ENCODE results near the gene TEX52.
"Not testable (repeated sequence)": the region's sequence is repeated elsewhere in the genome, so short reads cannot be mapped to it uniquely, and the experiment has no call there.

TEX52 gene

GRCh38 chr12:2857021-2857431 lies at the start of gene TEX52:
Gene TEX52, minus strand, starts transcription at chr12:2857039. Its CDS starts 13 bp downstream, at chr12:2857026.
- DNase-seq = no peak

- no peak for DNase-seq
Observed at GRCh38 chr12:2904260-2904659, 47.4 kb upstream of the TEX52 start.

- DNase-seq = no peak
Observed at GRCh38 chr12:2902272-2902880, 45.5 kb upstream of the TEX52 start.

DNA sequence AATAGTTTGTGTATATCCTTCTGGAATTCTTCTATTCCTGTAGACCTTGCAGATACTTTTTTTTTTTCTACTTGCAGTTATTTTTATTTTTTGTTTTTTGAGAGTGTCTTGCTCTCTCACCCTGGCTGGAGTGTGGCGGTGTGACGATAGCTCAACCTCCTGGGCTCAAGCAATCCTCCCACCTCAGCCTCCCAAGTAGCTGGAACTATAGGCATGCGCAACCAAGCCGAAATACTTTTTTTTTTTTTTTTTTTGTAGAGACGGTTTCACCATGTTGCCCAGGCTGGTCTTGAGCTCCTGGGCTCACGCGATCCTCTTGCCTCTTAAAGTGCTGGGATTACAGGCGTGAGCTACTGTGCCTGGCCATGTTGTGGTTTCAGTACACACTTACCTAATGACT lies 43.8 kb upstream of the TEX52 start:
- DNase-seq = no peak

- no peak for DNase-seq
Observed at GRCh38 chr12:2897418-2897817, 40.6 kb upstream of the TEX52 start.

- no peak for DNase-seq
Observed at GRCh38 chr12:2895511-2895910, 38.7 kb upstream of the TEX52 start.

DNA sequence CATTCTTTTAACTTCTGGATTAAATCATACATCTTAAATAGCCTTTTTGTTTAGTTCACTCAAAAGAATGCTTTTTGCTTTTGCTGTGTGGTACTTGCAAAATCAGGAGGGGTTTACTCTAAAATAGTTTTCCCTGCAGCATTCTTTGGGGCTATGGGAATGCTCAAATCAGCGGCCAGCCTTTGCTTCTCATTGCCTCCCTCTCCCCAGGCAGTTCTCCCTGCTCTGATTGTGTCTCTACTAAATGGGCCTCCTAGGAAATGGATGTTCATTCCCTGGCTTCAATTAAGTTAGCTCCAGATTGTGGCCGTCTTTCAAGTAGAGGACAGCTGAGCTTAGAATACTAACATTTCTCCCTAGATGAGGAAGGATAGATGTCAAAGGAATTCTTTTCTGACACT lies 38.2 kb upstream of the TEX52 start:
- no peak for DNase-seq

DNA sequence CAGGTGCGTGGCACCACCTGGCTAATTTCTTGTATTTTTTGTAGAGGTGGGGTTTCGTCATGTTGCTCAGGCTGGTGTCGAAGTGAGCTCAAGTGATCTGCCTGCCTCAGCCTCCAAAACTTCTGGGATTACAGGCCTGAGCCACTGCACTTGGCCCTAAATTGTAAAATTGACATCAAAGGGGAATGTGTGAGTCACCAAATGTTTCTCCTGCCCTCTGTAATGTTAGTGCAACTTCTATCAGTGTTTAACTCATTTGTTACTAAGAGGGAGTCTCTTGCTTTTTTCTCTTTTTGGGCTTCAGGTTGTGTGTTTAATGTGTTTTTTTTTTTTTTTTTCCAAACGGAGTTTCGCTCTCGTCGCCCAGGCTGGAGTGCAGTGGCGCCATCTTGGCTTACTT lies 36.2 kb upstream of the TEX52 start:
- DNase-seq = no peak

- DNase-seq = no peak
Observed at GRCh38 chr12:2892246-2892645, 35.4 kb upstream of the TEX52 start.

- no peak for DNase-seq
Observed at GRCh38 chr12:2891240-2892053, 34.6 kb upstream of the TEX52 start.

GRCh38 chr12:2890388-2891239 lies 33.8 kb upstream of the TEX52 start, which contains the start of gene TULP3:
Gene TULP3, plus strand, starts transcription at chr12:2890891. Its CDS starts 57 bp downstream, at chr12:2890948.
- peak; percentile 93 for DNase-seq

DNA sequence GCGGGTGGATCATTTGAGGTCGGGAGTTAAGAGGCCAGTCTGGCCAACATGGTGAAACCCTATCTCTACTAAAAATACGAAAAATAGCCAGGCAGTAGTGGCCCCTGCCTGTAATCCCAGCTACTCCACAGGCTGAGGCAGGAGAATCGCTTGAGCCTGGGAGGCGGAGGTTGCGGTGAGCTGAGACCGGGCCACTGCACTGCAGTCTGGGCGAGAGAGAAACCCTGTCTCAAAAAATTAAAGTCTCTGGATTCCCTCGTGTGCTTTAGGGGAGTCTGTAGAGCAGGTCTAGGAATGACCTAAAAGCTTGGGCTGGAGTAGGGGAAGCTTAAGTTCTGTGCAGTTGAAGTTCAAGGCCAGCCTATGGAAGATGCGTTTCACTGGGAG lies 33.2 kb upstream of the TEX52 start:
- DNase-seq = no peak

- DNase-seq = no peak
Observed at GRCh38 chr12:2886768-2887450, 30.1 kb upstream of the TEX52 start.

DNA sequence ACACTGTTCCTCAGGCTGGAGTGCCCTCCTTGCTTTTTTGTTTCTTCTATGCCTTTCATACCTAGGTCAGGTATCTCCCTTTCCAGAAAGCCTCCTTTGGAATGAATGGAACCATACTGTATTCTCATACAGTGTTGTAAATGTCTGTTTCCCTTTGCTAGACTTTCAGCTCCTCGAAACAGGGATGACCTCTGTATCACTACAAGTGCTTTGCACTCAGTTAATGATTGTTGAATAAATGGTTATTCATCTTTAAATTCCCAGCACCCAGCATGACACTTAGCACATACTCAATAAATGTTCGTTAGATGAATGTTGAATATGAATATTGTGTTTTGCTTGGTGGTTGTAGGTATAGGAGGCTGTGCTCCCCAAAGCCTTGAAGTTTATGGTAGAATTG lies 28.0 kb upstream of the TEX52 start:
- DNase-seq = no peak

- DNase-seq = no peak
Observed at GRCh38 chr12:2879853-2880252, 23.0 kb upstream of the TEX52 start.

- DNase-seq = no peak
Observed at GRCh38 chr12:2877953-2878732, 21.3 kb upstream of the TEX52 start.

GRCh38 chr12:2877047-2877952 lies 20.5 kb upstream of the TEX52 start, which contains the start of the genes FOXM1 and RHNO1:
Gene FOXM1, minus strand, starts transcription at chr12:2877174. Its CDS starts 2,696 bp downstream, at chr12:2874478.
Gene RHNO1, plus strand, starts transcription at chr12:2877223. Its CDS starts 8,144 bp downstream, at chr12:2885367.
- peak; percentile 57 for DNase-seq

DNA sequence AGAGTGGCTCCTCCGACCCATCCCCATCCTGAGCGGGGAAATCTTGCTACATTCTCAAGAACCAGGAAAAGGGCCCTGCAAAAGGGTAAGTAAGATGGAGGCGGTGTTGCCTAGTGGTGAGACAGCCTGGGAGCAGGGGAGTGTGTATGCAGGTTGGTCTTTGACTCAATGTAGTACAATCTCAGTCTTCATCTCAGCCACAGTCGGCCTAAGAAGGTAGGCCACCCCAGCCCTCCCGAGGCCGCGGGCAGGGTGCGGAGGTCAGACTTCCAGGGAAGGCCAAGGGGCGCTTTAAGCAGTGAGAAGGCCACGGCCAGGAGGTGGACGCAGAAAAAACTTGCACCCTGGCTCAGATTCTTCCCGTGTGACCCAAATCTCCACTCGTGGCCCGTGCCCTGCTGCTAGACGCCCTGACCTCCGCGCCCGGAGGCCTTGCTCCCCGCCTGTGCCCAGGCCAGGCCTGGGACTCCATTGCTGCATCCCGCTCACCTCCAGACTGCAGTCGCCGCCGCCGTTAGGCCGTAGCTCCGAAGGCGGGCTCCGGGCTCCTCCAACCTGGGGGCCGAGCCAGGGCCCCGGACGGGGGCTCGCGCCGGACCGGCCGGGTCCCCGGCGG lies 19.7 kb upstream of the TEX52 start:
- DNase-seq = no peak

GRCh38 chr12:2868986-2869632 lies 12.3 kb upstream of the TEX52 start:
- DNase-seq = not testable (repeated sequence)

DNA sequence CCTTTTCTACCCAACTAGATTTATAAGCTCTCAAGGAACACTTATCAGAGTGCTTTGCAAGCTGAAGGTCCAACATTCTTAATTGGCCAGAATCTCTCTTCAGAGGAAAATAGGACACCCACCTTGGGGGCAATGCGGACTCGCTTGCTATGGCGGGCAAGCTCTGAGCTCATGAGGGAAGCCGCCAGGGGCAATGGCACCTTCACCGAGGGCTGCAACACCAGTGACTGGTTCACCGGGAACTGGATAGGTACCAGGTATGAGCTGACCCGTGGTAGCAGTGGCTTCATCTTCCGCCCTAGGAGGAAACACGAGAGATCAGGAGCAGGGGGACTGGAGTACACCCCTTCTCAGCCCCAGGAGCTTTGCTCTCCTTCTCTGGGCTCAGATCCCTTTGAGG lies 7.4 kb upstream of the TEX52 start:
- DNase-seq = no peak
